UCSD-AML1 (cell line): ENCODE results near the gene PRSS36.
"Not testable (repeated sequence)": the region's sequence is repeated elsewhere in the genome, so short reads cannot be mapped to it uniquely, and the experiment has no call there.

Source experiments
- DNase-seq: peaks from one replicate; lab custom pipeline; 2025; ENCODE audit not compliant: unreplicated experiment; lab: John Stamatoyannopoulos, UW

PRSS36 gene

GRCh38 chr16:31106509-31107464 lies 43.1 kb downstream of the PRSS36 start:
- DNase-seq = no peak

GRCh38 chr16:31105677-31106213 lies 44.1 kb downstream of the PRSS36 start:
- DNase-seq = peak; percentile 82

GRCh38 chr16:31100876-31101641 lies 48.8 kb downstream of the PRSS36 start:
- not testable (repeated sequence) for DNase-seq

- no peak for DNase-seq
These were observed 49.8 kb downstream of the PRSS36 start for GRCh38 chr16:31099860-31100638.

- DNase-seq = peak; percentile 95
These were observed 55.3 kb downstream of the PRSS36 start, which contains the start of gene VKORC1 for GRCh38 chr16:31094424-31095120. VKORC1 (minus strand) TSS chr16:31094797; CDS start chr16:31094729, 68 bp downstream.

- DNase-seq = no peak
These were observed 55.8 kb downstream of the PRSS36 start for GRCh38 chr16:31094088-31094423.

GRCh38 chr16:31093132-31093703 lies 56.6 kb downstream of the PRSS36 start:
- DNase-seq = no peak

- DNase-seq = no peak
These were observed 57.5 kb downstream of the PRSS36 start for GRCh38 chr16:31092330-31092729.

GRCh38 chr16:31090540-31090939 lies 59.3 kb downstream of the PRSS36 start:
- no peak for DNase-seq

GRCh38 chr16:31089199-31089598 lies 60.7 kb downstream of the PRSS36 start:
- DNase-seq = no peak
